Mesendoderm (in vitro differentiated cells): Measurements from ENCODE around the gene ACSL3.

ENCODE experiments used
- DNase-seq: peaks from one replicate; pipeline ENCODE4 v3.0.0; 2013
- H2AK5ac ChIP-seq: 2 replicates; pipeline ENCODE4 v1.6.1; 2013; ENCODE audit warnings: low read length, inconsistent platforms
- H2BK120ac ChIP-seq: 2 replicates; pipeline ENCODE4 v1.6.1; 2013; ENCODE audit warnings: low read depth, mild to moderate bottlenecking, low read length, moderate library complexity, mixed read lengths
- H2BK15ac ChIP-seq: replicated peaks from 2 replicates; pipeline ENCODE4 v1.6.1; 2013; ENCODE audit warnings: low read depth, mild to moderate bottlenecking, moderate library complexity
- H2BK5ac ChIP-seq: 2 replicates; pipeline ENCODE4 v1.6.1; 2013; ENCODE audit warnings: low read length, inconsistent platforms
- H3K18ac ChIP-seq: 2 replicates; pipeline ENCODE4 v1.6.1; 2013; ENCODE audit warnings: mild to moderate bottlenecking, low read length, mixed read lengths
- H3K23ac ChIP-seq: one replicate; pipeline ENCODE4 v1.6.1; 2013; ENCODE audit warnings: low read length
- H3K27ac ChIP-seq: 2 replicates; pipeline ENCODE4 v1.5.1; 2013; ENCODE audit warnings: low read depth, mild to moderate bottlenecking, inconsistent platforms, low read length, moderate library complexity
- H3K27me3 ChIP-seq: 2 replicates; pipeline ENCODE4 v1.6.1; 2013; ENCODE audit warnings: low read length, control low read depth, mild to moderate bottlenecking, inconsistent platforms; ENCODE audit not compliant: insufficient read depth, poor library complexity
- H3K36me3 ChIP-seq: 2 replicates; pipeline ENCODE4 v1.6.1; 2013; ENCODE audit warnings: low read length, inconsistent platforms; ENCODE audit not compliant: control insufficient read depth, insufficient read depth
- H3K4ac ChIP-seq: one replicate; pipeline ENCODE4 v1.6.1; 2013; ENCODE audit warnings: low read depth, mild to moderate bottlenecking, low read length, moderate library complexity
- H3K4me1 ChIP-seq: 2 replicates; pipeline ENCODE4 v1.6.1; 2013; ENCODE audit warnings: low read depth, low read length, inconsistent platforms; ENCODE audit not compliant: control insufficient read depth
- H3K4me2 ChIP-seq: 2 replicates; pipeline ENCODE4 v1.6.1; 2013; ENCODE audit warnings: low read length
- H3K4me3 ChIP-seq: 2 replicates; pipeline ENCODE4 v1.5.1; 2013; ENCODE audit warnings: mild to moderate bottlenecking, low read length
- H3K56ac ChIP-seq: one replicate; pipeline ENCODE4 v1.6.1; 2013; ENCODE audit warnings: low read length
- H3K79me1 ChIP-seq: 2 replicates; pipeline ENCODE4 v1.6.1; 2013; ENCODE audit warnings: low read length, inconsistent platforms
- H3K79me2 ChIP-seq: 2 replicates; pipeline ENCODE4 v1.6.1; 2013; ENCODE audit warnings: mild to moderate bottlenecking, low read length; ENCODE audit not compliant: control insufficient read depth, insufficient read depth
- H3K9ac ChIP-seq: 2 replicates; pipeline ENCODE4 v1.6.1; 2013; ENCODE audit warnings: low read length, inconsistent platforms
- H4K5ac ChIP-seq: one replicate; pipeline ENCODE4 v1.6.1; 2013; ENCODE audit warnings: low read length
- H4K8ac ChIP-seq: one replicate; pipeline ENCODE4 v1.6.1; 2013; ENCODE audit warnings: low read depth, mild to moderate bottlenecking, control low read depth, low read length, moderate library complexity
- WGBS: extraction: QIAGEN DNeasy Blood & Tissue Kit; methylation state at CpG from one replicate; pipeline ENCODE4 v1.1.7; 2013; ENCODE audit warnings: low lambda C conversion rate, missing lambda C conversion rate; ENCODE audit not compliant: insufficient coverage; ENCODE audit errors: extremely low coverage; 5-methylcytosine and 5-hydroxymethylcytosine counted together

The ACSL3 gene

DNA sequence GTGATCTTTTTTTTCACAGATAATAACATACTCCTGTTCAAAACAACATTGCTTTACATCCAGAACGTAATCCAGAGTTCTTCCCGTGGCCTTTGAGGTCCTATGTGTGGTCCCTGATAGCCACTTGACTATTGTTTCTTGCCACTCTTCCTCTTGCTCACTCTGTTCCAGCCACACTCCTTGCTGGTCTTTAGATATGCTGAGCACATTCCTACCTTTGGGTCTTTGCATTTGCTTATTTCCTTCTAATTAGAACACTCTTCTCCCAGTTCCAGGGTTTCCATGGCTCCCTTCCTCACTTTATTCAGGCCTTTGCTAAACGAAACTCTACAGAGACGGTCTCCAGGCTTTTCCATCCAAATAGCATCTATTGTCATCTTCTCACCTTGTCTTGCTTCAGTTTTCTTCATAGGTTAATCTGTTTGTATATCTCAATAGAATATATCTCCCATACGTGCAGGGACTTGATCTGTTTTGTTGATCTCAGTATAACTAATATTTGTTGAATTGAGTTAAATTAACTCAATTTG lies 59.9 kb downstream of the ACSL3 start:
- H3K4ac ChIP-seq = no peak overlapping the region
- H3K79me2 ChIP-seq = peaks cover 2% of the 10 kb centered on the region
- H3K56ac ChIP-seq = no peak overlapping the region
- H4K5ac ChIP-seq = no peak overlapping the region
- no peak for DNase-seq
- H2BK15ac ChIP-seq = no peak overlapping the region
- H2BK5ac ChIP-seq = no peak overlapping the region
- no peak overlapping the region for H4K8ac ChIP-seq
- H3K27me3 ChIP-seq = no peaks in the 10 kb centered on the region
- H2AK5ac ChIP-seq = no peak overlapping the region
- no peak overlapping the region for H3K27ac ChIP-seq
- H3K4me1 ChIP-seq = no peaks in the 10 kb centered on the region
- H3K4me3 ChIP-seq = no peak overlapping the region
- H3K18ac ChIP-seq = no peak overlapping the region
- no peak overlapping the region for H3K4me2 ChIP-seq
- peaks cover 2% of the 10 kb centered on the region for H3K36me3 ChIP-seq
- no peak overlapping the region for H3K23ac ChIP-seq
- H3K9ac ChIP-seq = no peak overlapping the region
- no CpG with 5 or more reads among the region's 5 CpGs for WGBS
- peaks cover 5% of the 10 kb centered on the region for H3K79me1 ChIP-seq
- H2BK120ac ChIP-seq = no peak overlapping the region

DNA sequence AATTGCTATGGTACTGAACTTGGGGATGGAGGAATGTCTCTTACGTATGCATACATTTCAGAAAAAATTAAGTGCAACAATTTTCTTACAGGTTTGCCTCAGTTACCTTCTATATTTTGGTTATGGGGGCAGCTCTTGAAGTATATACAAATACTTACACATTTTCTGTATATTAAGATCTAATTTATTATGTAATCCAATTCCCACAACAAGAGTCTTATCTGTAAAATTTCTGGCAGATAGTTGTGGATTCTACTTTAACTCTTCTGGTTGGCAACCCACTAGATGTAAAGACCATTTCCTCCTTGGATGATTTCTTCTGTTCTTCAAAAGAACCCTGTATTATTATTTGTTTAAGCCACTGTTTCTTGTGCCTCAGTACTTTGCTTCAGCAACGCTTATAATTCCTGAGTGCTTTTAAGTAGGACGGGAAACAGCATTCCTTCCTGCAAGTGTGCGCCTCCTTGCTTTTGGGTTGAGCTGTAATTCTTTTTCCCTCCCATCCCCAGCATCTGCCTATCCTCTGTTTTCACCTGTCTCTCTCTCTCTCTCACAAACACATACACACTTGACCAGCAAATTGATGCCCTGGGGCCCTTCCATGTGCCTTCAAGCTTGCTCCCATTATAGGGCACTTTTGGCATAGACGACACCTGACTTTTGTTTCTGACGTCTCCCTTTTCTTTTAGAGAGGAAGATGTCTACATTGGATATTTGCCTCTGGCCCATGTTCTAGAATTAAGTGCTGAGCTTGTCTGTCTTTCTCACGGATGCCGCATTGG lies 61.4 kb downstream of the ACSL3 start:
- DNase-seq = no peak
- H2BK15ac ChIP-seq = no peak overlapping the region
- H3K27me3 ChIP-seq = no peaks in the 10 kb centered on the region
- no peak overlapping the region for H3K4ac ChIP-seq
- peaks cover 2% of the 10 kb centered on the region for H3K79me2 ChIP-seq
- H3K36me3 ChIP-seq = peaks cover 2% of the 10 kb centered on the region
- H3K79me1 ChIP-seq = peaks cover 5% of the 10 kb centered on the region
- no peak overlapping the region for H3K4me3 ChIP-seq
- no peak overlapping the region for H3K23ac ChIP-seq
- H3K18ac ChIP-seq = no peak overlapping the region
- no peak overlapping the region for H2BK5ac ChIP-seq
- no peak overlapping the region for H2AK5ac ChIP-seq
- no peak overlapping the region for H3K56ac ChIP-seq
- no CpG with 5 or more reads among the region's 8 CpGs for WGBS
- H2BK120ac ChIP-seq = no peak overlapping the region
- no peaks in the 10 kb centered on the region for H3K4me1 ChIP-seq
- no peak overlapping the region for H3K27ac ChIP-seq
- no peak overlapping the region for H4K8ac ChIP-seq
- H4K5ac ChIP-seq = no peak overlapping the region
- no peak overlapping the region for H3K9ac ChIP-seq
- H3K4me2 ChIP-seq = no peak overlapping the region

DNA sequence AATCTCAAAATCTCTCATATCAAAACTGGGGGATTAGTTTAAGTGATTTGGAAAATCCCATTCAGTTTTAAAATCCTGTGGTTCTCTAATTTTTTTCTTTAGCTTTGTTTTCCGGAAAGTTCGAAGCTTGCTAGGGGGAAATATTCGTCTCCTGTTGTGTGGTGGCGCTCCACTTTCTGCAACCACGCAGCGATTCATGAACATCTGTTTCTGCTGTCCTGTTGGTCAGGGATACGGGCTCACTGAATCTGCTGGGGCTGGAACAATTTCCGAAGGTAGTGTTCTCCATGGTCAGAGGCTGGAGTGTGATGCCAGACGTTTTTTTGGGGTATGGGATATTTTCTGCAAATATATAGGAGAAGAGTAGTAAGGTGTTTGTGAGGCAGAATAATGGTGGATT lies 66.1 kb downstream of the ACSL3 start:
- no CpG with 5 or more reads among the region's 9 CpGs for WGBS
- H3K27ac ChIP-seq = no peak overlapping the region
- no peak overlapping the region for H4K5ac ChIP-seq
- H3K27me3 ChIP-seq = no peaks in the 10 kb centered on the region
- H3K9ac ChIP-seq = no peak overlapping the region
- H3K4ac ChIP-seq = no peak overlapping the region
- H2BK5ac ChIP-seq = no peak overlapping the region
- H4K8ac ChIP-seq = no peak overlapping the region
- no peak overlapping the region for H3K18ac ChIP-seq
- no peaks in the 10 kb centered on the region for H3K79me2 ChIP-seq
- peaks cover 4% of the 10 kb centered on the region for H3K36me3 ChIP-seq
- no peak overlapping the region for H3K56ac ChIP-seq
- no peak overlapping the region for H2AK5ac ChIP-seq
- no peak overlapping the region for H3K4me2 ChIP-seq
- H3K23ac ChIP-seq = no peak overlapping the region
- H3K79me1 ChIP-seq = no peaks in the 10 kb centered on the region
- no peak overlapping the region for H2BK120ac ChIP-seq
- DNase-seq = no peak
- H2BK15ac ChIP-seq = no peak overlapping the region
- H3K4me1 ChIP-seq = no peaks in the 10 kb centered on the region
- no peak overlapping the region for H3K4me3 ChIP-seq

DNA sequence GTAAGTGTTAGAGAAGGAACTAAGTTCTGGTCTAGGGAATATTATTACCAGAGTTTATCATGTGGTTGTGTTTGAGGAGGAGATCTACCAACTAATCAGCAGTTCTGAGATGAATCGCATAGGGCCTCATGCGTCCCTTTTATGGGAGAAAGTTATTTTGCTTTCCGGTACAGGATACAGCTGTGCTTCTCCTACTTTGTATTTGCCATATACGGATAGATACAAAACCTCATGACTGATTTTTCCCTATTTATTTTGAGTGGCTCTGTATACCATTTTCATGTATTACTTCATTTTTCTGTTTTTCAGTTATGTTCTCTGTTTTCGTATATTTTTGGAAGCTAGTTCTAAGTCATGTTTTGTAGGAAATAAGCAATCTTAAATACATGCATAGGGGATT lies 66.8 kb downstream of the ACSL3 start:
- Histone ChIP-seq H2BK5ac (no peak overlapping the region), H2AK5ac (no peak overlapping the region), H3K23ac (no peak overlapping the region), H3K79me1 (no peaks in the 10 kb centered on the region), H2BK120ac (no peak overlapping the region), H3K4ac (no peak overlapping the region), H3K79me2 (no peaks in the 10 kb centered on the region), H3K9ac (no peak overlapping the region), H3K27me3 (no peaks in the 10 kb centered on the region), H2BK15ac (no peak overlapping the region), H4K5ac (no peak overlapping the region), H3K18ac (no peak overlapping the region), H3K56ac (no peak overlapping the region), H4K8ac (no peak overlapping the region), H3K4me2 (no peak overlapping the region), H3K27ac (no peak overlapping the region), H3K4me3 (no peak overlapping the region), H3K36me3 (peaks cover 4% of the 10 kb centered on the region), H3K4me1 (no peaks in the 10 kb centered on the region)
- DNase-seq = no peak
- no CpG with 5 or more reads among the region's 5 CpGs for WGBS

DNA sequence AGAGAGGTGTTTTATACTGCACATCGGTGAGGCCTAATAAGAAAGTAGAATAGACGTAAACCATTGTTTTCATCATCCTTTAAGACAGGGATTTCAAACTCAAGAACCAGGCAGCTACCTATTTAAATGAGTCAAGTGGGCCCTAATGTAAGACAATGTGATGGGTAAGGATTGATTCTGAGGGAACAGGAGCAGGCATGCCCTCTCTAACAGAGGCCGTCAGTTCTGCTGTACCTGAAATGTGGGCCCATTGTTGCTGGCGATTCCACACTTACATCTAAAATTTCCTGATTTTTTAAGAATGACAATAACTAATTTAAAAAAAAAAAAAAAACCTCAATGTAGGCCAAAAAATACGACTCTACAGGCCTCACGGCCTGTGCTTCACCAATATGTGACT lies 67.5 kb downstream of the ACSL3 start:
- H4K5ac ChIP-seq = no peak overlapping the region
- no peak for DNase-seq
- H3K4me3 ChIP-seq = no peak overlapping the region
- H3K23ac ChIP-seq = no peak overlapping the region
- H2AK5ac ChIP-seq = no peak overlapping the region
- H3K36me3 ChIP-seq = peaks cover 5% of the 10 kb centered on the region
- H3K4me2 ChIP-seq = no peak overlapping the region
- no peak overlapping the region for H3K18ac ChIP-seq
- peak overlapping the region; percentile 13 for H4K8ac ChIP-seq
- no peaks in the 10 kb centered on the region for H3K4me1 ChIP-seq
- H3K4ac ChIP-seq = no peak overlapping the region
- no peaks in the 10 kb centered on the region for H3K79me1 ChIP-seq
- H2BK5ac ChIP-seq = no peak overlapping the region
- H3K9ac ChIP-seq = no peak overlapping the region
- H2BK15ac ChIP-seq = no peak overlapping the region
- H3K56ac ChIP-seq = no peak overlapping the region
- H3K27me3 ChIP-seq = no peaks in the 10 kb centered on the region
- H3K27ac ChIP-seq = no peak overlapping the region
- WGBS = no CpG with 5 or more reads among the region's 6 CpGs
- no peak overlapping the region for H2BK120ac ChIP-seq
- H3K79me2 ChIP-seq = no peaks in the 10 kb centered on the region

- no peak for DNase-seq
- Histone ChIP-seq H3K18ac (no peak overlapping the region), H2BK5ac (no peak overlapping the region), H2BK120ac (no peak overlapping the region), H2BK15ac (no peak overlapping the region), H3K4me1 (no peaks in the 10 kb centered on the region), H3K23ac (no peak overlapping the region), H3K4me2 (no peak overlapping the region), H3K27ac (no peak overlapping the region), H3K4ac (no peak overlapping the region), H3K9ac (no peak overlapping the region), H4K5ac (no peak overlapping the region), H3K79me2 (no peaks in the 10 kb centered on the region), H2AK5ac (no peak overlapping the region), H3K79me1 (no peaks in the 10 kb centered on the region), H3K56ac (no peak overlapping the region), H3K36me3 (peaks cover 7% of the 10 kb centered on the region), H3K27me3 (no peaks in the 10 kb centered on the region), H3K4me3 (no peak overlapping the region), H4K8ac (no peak overlapping the region)
- WGBS = no CpG with 5 or more reads among the region's 2 CpGs
Observed at GRCh38 chr2:222930862-222931261, 70.0 kb downstream of the ACSL3 start.
